GM12892 (cell line): ENCODE results near the gene CORO2B. TPM values are rescaled to one million over a fixed set of nuclear protein-coding genes. Genes with fewer than 3 reads are reported as not detected.

Experiments used
- DNase-seq: peaks from one replicate; pipeline ENCODE4 v3.0.0; 2011; ENCODE audit not compliant: insufficient read length
- FAIRE-seq: peaks from 2 replicates; lab custom pipeline; 2011; peaks lifted over from hg19 to GRCh38; lab: Jason Lieb, UNC
- POLR2A ChIP-seq: IDR thresholded peaks from 2 replicates; pipeline ENCODE4 v1.6.1; 2011; ENCODE audit warnings: low read depth, low read length, control low read depth
- POLR2AphosphoS5 ChIP-seq: IDR thresholded peaks from 2 replicates; pipeline ENCODE4 v1.6.1; 2011; ENCODE audit warnings: low read depth, low read length, control low read depth
- TAF1 ChIP-seq: IDR thresholded peaks from 2 replicates; pipeline ENCODE4 v1.6.1; 2011; ENCODE audit warnings: low read depth, mild to moderate bottlenecking, control low read depth, low read length, borderline replicate concordance
- polyA plus RNA-seq: library from polyadenylated mRNA; unstranded; fragments of >200 nt; gene quantifications from one replicate; pipeline ENCODE4 v1.2.1, GENCODE V29; 2012; ENCODE audit warnings: missing spikeins, inconsistent platforms; ENCODE audit not compliant: missing spikeins

The CORO2B gene, protein sequence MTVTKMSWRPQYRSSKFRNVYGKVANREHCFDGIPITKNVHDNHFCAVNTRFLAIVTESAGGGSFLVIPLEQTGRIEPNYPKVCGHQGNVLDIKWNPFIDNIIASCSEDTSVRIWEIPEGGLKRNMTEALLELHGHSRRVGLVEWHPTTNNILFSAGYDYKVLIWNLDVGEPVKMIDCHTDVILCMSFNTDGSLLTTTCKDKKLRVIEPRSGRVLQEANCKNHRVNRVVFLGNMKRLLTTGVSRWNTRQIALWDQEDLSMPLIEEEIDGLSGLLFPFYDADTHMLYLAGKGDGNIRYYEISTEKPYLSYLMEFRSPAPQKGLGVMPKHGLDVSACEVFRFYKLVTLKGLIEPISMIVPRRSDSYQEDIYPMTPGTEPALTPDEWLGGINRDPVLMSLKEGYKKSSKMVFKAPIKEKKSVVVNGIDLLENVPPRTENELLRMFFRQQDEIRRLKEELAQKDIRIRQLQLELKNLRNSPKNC
- not detected for polyA plus RNA-seq

- FAIRE-seq = no peak
- DNase-seq = no peak
- TF ChIP-seq POLR2AphosphoS5 (no peak), TAF1 (no peak), POLR2A (no peak)
Observed at GRCh38 chr15:68578980-68579935, at the start of gene CORO2B. CORO2B (plus strand) TSS chr15:68578993; CDS start chr15:68579263, 270 bp downstream.

DNA sequence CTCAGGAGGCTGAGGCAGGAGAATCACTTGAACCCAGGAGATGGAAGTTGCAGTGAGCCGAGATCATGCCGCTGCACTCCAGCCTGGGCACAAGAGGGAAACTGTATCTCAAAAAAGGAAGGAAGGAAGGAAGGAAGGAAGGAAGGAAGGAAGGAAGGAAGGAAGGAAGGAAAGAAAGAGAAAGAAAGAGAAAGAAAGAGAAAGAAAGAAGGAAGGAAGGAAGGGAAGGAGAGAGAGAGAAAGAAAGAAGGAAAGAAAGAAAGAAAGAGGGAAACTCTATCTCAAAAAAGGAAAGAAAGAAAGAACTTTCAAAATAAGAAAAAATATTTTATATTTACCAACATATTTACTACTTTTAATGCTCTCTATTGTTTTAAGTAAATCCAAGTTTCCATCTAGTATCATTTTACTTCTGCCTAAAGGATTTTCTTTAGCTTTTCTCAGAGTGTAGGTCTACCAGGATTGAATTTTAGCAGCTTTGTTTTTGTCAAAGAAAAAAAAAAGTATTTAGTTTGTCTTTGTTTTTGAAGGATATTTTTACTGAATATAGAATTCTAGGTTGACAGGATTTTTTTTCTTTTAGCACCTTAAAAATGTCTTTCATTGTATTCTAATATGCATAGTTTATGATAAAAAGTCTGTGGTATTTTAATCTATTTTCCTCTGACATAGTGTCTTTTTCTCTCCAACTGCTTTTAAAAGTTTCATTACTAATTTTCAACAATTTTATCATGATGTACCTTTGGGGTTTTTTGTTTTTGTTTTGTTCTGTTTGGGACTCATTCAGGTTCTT is 47.2 kb upstream of the CORO2B start:
- TF ChIP-seq TAF1 (no peak), POLR2A (no peak), POLR2AphosphoS5 (no peak)
- DNase-seq (no peak), FAIRE-seq (no peak)

GRCh38 chr15:68536331-68537095 is 42.3 kb upstream of the CORO2B start:
- FAIRE-seq (no peak), DNase-seq (no peak)
- no peak for TF ChIP-seq POLR2AphosphoS5
- no peak for TF ChIP-seq TAF1
- TF ChIP-seq POLR2A = no peak

DNA sequence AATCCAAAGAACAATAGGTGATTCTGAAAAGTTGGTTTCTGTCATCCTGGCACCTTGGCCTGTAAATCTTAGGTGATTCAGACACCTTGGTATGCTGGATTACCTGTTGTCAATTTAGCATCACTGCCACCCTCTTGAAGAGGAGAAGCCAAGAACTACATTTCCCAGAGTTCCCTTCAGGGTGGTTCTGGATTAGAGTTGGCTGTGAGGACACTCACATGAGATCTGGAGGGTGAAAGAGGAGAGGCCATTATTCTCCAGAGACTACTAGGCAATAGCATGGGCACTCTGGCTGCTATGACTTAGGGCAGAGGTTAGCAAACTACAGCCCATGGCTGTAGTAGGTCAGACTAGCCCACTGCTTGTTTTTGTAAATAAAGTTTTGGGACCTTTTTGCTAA is 41.7 kb upstream of the CORO2B start:
- no peak for FAIRE-seq
- TF ChIP-seq POLR2A (no peak), TAF1 (no peak), POLR2AphosphoS5 (no peak)

GRCh38 chr15:68537506-68537905 is 41.3 kb upstream of the CORO2B start:
- TF ChIP-seq POLR2AphosphoS5 = no peak
- TF ChIP-seq TAF1 = no peak
- TF ChIP-seq POLR2A = no peak
- FAIRE-seq = peak; percentile 70
- no peak for DNase-seq

More for the DNA sequence above, 41.7 kb upstream of the CORO2B start:
- DNase-seq = no peak

DNA sequence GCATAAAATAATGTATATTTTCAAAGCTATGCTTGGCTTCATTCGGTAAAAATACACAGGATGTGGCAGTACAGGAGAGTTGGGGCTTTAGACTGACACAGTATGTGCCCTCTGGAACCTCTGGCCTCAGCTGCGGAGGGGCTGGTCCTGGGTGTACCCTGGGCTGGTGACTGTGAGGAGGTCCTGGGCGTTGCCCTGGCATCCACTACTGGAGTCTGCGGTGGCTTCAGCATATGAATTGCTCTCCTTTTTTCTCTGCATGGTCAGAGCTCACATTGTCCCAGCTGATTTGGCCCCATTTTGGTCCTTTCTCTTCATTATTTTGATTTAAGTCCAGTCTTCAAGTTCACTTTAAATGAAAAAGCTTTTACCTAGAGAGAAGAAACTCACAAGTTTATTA is 40.5 kb upstream of the CORO2B start:
- no peak for FAIRE-seq
- TF ChIP-seq POLR2A (no peak), POLR2AphosphoS5 (no peak), TAF1 (no peak)
- no peak for DNase-seq

- no peak for TF ChIP-seq POLR2A
- no peak for DNase-seq
- no peak for FAIRE-seq
Observed at GRCh38 chr15:68541743-68542142, 37.0 kb upstream of the CORO2B start.

DNA sequence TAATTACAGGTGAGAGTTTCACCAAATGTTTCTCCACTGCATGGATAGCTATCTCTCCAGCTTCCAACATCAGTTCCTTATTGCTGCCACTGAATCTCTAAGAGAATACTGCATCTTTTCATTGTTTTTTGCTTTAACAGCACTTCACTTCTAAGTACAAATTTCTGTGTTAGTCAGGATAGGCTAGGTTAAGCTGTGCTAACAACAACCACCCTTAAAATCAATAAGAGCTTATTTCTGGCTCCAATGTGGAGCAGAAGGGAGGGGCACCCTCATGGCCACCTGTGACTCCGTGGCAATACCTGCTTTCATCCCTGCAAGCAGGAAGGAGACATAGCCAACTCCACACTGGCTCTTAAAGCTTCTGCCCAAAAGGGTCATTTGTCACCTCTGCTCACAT is 36.4 kb upstream of the CORO2B start:
- FAIRE-seq = no peak

DNA sequence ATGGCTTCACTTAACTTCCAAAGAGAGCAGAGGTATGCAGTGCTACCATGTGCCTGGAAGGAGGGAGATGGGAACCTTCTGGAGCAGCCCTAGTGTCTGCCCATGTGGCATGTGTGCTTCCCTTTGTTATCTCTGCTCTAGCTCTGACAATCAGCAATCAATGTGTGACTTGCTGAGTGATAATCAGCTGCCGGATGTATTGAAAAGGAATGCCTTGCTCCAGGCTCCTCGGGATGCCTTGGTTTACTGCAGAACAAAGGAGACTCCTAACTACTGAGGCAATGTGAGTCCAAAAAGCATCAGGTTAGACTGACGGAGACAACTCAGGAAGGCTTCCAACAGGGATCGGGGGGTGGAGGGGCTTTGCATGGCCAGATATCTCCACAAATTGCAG is 36.0 kb upstream of the CORO2B start:
- FAIRE-seq = no peak
- no peak for DNase-seq
- TF ChIP-seq TAF1 (no peak), POLR2A (no peak), POLR2AphosphoS5 (no peak)

More for the DNA sequence above, 36.4 kb upstream of the CORO2B start:
- TF ChIP-seq POLR2AphosphoS5 = no peak
- no peak for TF ChIP-seq TAF1
- no peak for TF ChIP-seq POLR2A
- DNase-seq = no peak
